Activated CD8-positive, alpha-beta memory T cell treated with anti-CD3 and anti-CD28 coated beads for 1 hour (primary cell): ENCODE measurements around the gene ABCB8.

ENCODE experiments used
- DNase-seq, 2 donors: peaks; one replicate each; pipeline ENCODE4 v3.0.0-alpha.2; 2020; ENCODE audit warnings: low read depth in 1 of 2; ENCODE audit errors: extremely low read depth in 1 of 2

Gene ABCB8

DNA sequence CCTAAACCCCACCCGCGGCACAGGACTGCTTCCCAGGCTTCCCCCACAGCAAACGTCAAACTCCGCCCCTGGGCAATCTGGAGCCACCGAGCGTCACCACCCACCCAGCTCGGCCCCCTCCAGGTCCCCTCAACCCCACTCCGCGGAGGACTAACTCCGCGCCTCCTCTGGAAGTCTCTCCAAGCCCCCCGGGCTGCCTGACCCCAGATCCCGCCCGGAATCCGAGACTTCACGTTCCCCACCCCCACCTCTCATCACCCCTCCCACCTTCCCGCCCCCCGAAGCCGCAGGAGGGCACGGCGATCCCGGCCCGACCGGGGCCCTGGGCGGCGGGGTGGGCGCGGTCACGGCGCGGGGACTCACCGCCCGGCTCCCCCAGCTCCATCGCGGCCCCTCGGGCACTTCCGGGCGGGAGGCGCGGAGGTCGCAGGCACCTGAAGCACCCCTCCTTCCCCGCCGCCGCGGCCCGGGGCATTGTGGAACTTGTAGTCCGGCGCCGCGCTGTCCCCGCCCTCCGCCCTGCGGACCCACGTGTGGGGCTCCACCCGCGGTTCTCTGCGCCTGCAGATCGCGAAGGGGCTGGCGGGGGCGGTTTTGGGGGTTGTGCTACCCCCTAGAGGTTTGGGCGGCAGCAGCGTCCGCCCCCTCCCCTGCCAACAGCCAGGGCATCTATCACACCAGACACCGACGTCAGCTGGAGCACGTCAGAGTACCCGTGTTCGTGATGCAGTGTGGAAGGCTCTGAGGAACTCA, 55.0 kb downstream of the ABCB8 start, which contains the start of gene TMUB1:
Gene TMUB1, minus strand, starts transcription at position 423 of the 753 bp plus-strand sequence. CDS start 930 bp downstream, outside the sequence.
- peak; percentile 74 to 88 for DNase-seq

DNA sequence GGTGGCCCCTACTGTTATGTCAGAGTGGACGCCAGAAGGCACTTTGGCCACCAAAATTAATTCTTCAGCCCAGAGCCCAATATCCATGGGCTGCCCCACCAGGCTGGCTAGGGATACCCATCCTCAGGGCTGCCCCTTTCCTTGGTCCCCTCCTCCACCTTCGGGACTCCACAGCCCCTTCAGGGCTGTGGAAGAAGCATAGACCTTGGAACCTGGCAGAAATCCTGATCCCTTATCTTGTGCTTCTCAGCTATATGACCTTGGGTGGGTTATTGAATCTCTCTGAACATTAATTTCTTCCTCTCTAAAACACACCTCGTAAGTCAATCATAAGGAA, 55.5 kb downstream of the ABCB8 start:
- DNase-seq = no peak

DNA sequence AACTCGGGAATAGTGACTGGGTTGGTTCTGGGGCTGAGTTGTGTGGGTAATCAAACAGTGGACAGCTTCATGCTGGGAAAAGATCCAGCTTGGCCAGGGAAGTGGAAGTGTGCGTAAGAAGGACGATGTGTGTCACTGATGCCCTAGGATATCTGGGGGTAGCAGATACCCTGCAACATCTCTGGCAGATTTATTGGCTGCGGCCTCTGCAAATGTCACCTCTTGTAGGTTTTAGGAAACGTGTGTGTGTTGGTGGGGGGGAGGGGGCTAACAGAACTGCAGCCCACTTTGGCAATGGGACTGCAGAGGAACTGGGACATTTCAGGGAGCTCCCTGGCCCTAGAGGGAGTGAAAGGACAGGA, 57.1 kb downstream of the ABCB8 start:
- DNase-seq = no peak

DNA sequence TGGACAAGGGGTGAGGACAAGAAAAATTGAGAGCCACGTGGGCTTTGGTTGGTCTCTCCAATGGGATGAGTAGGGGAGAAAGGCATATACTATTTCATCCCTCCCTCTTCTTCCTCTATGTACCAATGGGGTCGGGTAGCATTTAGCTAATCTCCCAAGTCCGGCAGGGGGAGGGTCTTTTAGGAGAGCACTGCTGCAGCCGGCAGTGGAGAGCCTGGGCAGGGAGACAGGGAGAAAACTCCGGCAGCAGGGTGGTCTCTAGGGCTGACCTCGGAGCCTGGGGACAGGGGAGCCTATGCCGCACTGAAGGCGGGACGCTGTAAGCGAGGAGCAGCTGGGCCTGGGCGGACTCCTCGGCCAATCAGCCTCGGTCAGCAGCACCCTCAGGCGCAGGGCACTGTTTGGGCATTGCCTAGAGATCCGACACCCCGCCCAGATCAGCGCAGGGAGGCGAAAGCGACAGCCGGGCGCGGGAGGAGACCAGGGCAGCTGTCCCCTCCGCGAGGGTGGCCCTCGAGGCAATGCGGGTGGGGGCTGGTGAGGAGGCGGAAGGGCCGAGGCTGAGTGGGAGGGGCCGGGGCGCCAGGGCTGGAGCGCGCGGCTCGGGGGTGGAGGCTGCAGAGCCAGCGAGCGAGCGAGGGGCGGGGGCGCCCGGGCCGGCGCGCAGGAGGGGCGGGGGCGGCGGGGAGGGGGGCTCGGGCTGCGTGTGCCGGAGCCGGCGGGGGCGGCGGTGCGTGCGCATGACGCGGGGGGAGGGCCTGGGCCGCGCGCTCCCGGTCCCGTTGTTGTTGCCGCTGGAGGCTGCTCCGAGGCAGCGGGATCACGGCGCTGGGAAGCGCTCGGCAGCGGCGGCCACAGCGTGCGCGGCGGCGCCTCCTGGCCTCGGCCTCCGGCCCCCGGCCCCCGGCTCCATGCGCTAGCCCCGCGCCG, 57.7 kb downstream of the ABCB8 start, which contains the start of gene AGAP3:
Gene AGAP3, plus strand, starts transcription at position 785 of the 930 bp plus-strand sequence. CDS start 267 bp downstream, outside the sequence.
- DNase-seq = peak in 1 of 2 donors; percentile 28

DNA sequence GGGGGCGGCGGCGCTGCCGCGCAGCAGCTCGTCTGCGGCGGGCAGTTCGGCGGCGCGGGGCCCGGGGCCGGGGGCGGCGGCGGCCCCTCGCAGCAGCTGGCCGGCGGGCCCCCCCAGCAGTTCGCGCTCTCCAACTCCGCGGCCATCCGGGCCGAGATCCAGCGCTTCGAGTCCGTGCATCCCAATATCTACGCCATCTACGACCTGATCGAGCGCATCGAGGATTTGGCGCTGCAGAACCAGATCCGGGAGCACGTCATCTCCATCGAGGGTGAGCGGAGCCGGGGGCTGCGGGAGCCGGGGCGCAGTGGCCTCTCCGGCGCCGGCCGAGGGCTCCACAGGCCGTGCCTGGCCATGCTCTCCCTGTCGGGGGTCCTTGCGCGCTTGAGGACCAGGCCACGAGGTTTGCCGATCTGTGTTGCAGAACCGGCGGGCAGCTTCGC, 58.6 kb downstream of the ABCB8 start:
- no peak for DNase-seq

DNA sequence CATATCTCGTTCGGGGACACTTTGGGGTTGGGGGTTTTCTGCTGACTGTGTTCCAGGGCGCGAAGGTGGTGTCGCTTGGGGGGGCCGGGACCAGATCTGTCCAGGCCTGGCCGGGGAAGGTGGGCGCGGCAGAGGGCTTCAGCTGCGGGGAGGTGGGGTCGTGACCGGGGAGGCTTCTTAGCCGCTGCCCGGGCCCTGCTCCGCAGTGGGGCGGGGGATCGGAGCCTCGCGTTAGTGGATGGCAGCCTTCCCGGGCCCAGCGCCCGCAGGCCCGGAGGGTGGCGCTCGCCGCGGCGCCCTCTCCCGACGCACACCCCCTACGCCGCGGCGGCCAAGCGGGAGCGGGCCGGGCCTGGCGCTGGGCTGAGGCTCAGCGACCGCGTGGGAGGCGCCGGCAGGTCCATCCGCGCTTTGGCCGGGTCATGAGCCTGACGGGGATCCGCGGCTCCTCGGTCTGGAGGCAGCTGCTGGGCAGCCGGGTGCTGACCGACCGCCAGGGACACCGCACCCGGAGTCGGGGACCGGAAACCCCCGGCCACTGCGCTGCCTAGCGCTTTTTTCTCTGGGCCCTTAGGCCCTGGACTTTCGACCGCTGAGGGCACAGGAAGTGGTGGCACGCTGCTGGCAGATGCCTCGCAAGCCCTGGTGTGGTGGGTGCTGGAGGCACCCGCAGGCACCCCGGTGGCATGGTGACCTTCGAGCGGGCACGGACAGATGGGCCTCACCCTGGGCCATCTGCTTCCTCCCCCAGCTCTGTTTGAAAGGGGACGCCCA, 59.2 kb downstream of the ABCB8 start:
- no peak for DNase-seq

DNA sequence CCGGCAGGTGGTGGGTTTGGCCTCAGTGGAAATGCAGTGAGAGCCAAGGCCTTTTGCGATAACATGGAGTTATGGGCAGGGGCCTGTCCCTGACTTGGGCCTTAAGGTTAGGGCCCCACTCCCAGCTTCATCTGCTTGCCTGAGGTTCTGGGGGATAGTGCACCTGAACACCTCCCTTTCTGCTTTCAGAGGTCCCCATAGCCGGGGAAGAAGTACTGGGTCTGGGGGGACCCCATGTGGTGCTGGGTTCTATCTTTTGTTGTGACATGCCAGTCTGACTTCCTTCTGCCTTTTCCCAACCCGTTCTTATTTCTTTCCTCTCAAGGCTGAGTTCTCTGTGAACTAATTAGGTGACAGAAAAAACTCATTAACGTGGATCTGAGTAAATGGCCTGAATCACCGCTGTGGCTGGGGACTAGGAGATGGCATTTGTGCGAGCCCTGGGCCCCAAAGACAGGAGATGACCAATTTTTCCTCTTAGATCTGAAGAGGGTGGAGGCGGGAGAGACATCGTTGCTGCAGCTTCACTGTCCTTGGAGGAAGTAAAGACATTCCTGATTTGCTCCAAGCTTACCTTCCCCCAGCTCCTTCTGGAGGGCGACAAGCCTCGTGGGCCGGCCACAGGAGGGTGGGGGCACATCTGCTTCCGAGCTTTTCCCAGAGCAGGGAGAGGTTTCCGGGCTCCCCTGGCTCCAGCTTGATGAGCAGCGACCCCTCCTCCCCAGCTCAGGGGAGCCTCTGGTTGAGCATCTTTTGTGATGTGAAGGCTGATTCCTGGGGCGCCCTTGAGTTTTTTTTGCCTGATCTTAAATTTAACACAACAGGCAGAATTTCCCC, 60.0 kb downstream of the ABCB8 start:
- no peak for DNase-seq

DNA sequence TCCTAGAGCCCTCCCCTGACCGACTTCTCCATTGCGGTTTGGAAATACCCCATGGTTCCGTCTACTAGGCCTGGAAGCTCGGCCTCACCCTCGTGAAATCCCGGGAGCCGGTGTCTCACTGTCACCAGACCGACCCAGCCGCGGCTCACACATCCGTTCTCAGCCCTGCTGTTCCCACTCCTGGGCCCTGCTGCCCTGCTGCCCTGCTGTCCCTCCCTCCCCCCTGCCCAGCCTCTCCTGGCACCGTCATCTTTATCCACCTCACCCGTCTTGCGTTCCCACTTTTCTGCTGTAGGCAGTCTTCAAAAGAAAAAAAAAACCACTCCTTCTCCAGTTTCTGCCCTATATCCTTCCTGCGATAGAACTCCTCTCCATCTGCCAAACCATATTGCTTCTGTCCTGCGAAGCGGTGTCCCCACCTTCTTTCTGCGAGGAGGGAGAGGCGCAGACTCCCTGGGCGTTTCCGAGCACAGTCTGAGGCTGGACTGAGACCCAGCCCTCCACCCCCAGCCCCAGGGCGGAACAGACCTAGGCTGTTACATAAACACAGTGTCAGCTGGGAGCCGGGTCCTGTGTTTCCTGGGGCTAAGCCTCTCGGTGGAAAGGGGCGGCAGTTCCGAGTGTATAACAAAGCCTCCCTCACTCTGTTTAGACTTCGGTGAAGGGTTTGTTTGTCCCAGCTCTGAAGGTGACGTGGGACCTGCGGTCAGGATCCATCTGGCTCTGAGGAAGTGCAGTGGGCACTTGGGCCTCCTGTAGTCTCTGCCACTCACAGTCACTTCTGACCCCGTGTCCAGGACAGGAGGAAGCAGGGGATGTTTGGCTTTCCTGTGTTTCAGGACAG, 60.8 kb downstream of the ABCB8 start:
- no peak for DNase-seq

DNA sequence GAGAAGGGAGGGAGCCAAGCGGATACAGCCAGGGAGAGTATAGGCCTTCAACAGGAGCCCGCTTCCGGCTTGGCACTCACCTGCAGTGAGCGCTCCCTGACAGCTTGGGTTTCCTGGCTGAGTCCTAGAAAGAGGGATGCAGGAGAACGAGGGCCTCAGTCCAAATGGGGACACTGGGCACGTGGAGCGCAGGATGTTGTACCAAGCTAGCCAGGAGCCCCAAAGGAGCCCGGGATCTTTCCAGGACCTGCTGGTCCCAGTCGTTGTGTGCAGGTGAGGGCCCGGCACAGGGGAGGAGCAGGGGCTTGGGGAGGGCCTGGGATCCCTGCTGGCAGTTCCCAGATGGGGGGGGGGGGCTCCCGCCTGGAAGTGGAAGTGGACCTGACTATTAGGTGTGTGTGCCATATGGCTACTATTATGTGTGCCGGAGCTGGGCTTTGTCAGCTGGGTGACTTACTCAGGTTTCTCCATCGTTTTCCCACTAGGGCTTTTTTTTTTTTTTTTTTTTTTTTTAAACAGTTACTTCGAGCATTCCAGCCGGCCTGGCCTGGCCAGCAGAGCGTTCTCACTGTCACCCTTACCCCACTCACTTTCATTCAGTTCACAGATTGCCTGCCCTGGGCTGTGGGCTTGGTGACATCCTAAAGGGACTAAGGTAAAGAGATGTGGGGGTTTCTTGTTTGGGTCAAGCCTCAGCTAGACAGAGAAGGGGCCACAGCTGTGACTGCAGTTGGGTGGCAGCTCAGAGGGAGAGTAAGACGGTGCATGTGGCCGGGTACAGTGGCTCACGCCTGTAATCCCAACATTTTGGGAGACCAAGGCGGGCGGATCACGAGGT, 61.9 kb downstream of the ABCB8 start:
- no peak for DNase-seq

DNA sequence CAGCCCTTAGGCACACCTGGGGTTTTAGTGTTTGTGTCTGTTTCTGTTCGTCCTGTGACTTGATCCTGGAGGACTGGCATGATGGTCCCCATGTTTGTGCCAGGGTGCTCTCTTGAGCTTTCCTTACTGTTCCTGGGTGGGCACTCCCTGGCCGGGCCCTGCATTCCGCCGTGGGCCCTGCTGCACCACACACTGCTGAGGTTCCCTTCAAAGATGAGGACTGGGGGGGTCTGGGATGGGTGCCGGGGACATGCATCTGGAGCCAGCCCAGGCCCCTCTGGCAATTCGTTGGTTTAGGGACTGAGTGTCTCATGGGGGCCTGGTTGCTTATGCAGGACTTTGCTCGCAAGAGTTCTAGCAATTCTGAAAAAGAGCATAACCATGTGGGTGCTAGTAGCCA, 62.8 kb downstream of the ABCB8 start:
- no peak for DNase-seq

DNA sequence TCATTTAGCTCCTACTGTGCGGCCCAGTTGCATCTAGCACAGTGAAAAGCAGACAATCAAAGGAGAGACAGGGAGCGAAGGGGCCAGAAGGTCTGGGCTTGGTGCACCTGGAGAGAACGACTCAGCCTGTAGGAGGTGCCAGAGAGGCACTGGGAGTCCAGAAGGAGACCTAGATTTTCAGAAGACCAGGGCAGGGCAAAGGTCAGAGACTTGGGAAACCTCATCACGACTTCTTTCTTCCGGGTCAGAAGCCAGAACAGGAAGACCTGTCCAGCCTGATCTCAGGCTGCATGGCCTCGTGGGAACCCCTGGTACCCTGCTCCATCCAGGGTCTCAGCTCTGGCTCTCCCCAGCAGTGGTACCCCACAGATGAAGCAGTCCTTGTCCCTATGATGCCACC, 63.2 kb downstream of the ABCB8 start:
- DNase-seq = no peak

DNA sequence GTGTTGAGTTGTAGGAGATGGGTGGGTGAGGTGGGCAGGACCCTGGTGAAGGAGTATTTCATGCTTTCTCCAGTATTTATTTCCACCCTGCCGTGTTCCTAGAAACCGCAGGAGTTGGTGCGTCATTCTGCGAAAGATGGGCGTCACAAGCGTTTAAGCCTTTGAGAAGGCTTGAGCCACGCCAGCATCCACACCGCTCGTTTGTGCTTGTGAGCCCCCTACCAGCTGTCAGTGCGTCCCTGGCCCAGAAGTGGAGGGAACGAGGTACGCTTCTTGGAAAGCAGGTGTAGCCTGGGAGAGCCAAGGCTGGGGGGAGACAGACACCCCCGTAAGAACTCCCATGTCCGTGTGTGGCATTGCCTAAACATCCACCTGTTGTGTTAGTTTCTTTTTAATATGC, 63.7 kb downstream of the ABCB8 start:
- DNase-seq = no peak

DNA sequence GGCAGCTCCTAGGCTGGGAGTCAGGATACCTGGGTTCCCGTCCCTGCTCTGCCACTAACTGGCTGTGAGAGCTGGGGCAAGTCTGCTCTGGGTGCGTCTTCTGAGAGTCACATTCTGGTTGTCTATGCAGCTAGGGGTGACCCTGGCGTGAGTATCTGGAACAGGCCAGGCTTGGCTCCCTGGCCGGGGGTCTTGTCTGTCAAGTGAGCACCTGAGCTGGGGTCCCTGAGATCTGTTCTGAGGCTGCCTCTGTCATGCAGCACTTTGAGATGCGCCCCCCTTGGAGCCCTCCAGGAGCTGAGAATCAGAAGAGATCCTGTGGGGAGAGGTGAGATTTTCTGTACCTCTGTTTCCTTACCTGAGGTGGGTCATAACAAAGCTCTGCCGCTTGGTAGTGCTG, 65.5 kb downstream of the ABCB8 start:
- no peak for DNase-seq

DNA sequence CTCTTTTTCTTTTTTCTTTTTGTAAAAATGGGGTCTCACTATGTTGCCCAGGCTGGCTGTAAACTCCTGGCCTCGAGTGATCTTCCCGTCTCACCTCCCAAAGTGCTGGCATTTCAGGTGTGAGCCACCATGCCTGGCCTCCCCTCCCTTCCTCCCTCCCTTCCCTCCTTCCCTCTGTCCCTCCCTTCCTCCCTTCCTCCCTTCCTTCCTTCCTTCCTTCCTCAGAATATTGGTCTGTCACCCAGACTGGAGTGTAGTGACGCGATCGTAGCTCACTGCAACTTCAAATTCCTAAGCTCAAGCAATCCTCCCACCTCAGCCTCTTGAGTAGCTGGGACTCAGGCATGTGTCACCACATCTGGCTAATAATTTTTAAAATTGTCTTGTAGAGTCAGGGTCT, 66.4 kb downstream of the ABCB8 start:
- no peak for DNase-seq

DNA sequence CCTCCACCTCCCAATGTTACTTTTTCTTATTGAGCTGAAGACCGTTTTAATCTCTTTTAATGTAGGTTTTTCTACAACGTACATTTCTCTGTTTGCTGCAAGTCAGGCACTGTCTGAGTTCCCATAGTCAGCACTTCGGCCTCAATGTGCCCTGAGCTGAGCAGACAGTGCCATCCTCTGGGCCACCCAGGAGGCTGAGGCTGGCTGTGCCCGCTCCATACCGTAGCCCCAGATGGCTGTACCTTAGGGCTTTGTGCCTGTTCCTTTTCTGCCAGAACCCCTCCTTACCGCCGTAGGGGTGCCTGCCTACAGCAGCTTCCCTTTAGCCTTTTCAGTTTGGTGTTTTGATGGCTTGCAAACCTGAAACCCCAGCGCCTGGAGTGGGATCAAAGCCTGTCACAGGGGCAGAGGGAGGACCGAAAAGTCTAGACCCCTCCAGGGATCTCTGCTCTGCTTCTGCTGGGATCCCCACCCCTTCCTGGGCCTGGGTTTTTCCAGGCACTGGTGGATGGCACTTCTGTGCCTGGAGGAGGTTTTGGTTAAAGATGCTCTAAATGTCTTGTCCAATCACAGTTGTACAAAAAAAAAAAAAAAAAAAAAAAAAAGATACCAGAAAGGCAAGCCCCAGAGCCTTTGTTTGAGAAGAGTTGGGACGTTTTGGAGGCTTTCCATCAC, 67.0 kb downstream of the ABCB8 start:
- no peak for DNase-seq

DNA sequence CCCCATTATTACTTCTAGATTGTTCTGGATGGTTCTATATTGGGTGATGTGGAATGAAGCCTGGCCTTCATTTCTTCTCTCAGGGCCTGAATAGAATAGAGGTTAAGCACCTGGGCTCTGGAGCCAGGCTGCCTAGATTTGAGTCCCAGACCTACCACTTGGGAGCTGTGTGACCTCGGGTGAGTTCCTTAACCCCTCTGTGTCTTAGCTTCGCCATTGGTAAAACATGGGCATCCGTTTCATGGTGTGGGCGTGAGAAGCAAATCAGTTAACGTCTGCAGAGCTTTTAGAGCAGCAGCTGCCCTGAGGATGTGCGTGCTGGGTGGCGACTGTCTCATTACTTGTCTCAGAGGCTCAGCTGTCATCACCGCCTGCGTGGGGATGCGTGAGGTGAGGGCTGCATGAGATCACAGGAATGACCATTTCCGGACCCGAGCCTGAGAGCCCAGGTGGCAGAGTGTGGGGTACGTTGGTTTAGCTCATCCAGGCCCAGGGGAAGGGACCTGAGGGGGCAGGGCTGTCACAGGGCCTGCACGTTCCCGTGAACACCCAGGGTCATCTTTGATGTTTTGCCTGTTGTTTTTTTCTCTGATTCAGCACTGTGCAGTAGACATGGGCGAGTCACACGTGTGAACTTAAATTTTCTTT, 67.7 kb downstream of the ABCB8 start:
- DNase-seq = no peak
